Colonic mucosa (tissue), 4 donors: ENCODE measurements around the gene ENTPD8. TPM values are rescaled to one million over a fixed set of nuclear protein-coding genes. Genes with fewer than 3 reads are reported as not detected.
A peak's percentile ranks its signal among the peaks of the same experiment; 100 is the strongest.

Source experiments
- DNase-seq: peaks from one replicate; pipeline ENCODE4 v3.0.0-alpha.2; 2020
- H3K27ac ChIP-seq: fragments of 200-600 bp; one replicate; pipeline ENCODE4 v1.8.0; 2021
- H3K27me3 ChIP-seq: fragments of 200-600 bp; one replicate; pipeline ENCODE4 v1.8.0; 2021
- H3K36me3 ChIP-seq: fragments of 200-600 bp; one replicate; pipeline ENCODE4 v1.8.0; 2021
- H3K4me1 ChIP-seq: fragments of 200-600 bp; one replicate; pipeline ENCODE4 v1.8.0; 2021; ENCODE audit warnings: mild to moderate bottlenecking
- H3K4me3 ChIP-seq: fragments of 200-600 bp; one replicate; pipeline ENCODE4 v1.8.0; 2021
- H3K9ac ChIP-seq, 2 donors: one replicate each; pipeline ENCODE4 v1.7.0; 2013; ENCODE audit warnings: control low read depth in 2 of 2, low read depth in 2 of 2, low read length in 2 of 2
- H3K9me3 ChIP-seq: fragments of 200-600 bp; one replicate; pipeline ENCODE4 v1.8.0; 2021
- intact Hi-C: fragments of 100-400 bp; cut with DNase I; formaldehyde crosslinking; loops from one replicate; pipeline ENCODE4 v1.14.1; 2022
- total RNA-seq, 2 donors: library from RNA; stranded (reverse); fragmentation: NEBNext Ultra II Directional in 1 of 2; extraction: Animal tissue kit (Norgen Biotek cat#: 25700) in 1 of 2; gene quantifications; one replicate each; pipeline ENCODE4 v1.2.1, GENCODE V29; 2021
- TF ChIP-seq, protein P1 (sequence below): fragments of 200-600 bp; IDR thresholded peaks from one replicate; pipeline ENCODE4 v1.8.0; 2022; ENCODE audit warnings: antibody characterized with exemption, mild to moderate bottlenecking
- donor health status: healthy.
- donor health status: DM: no; HTN: no; CAD: no.
- donor health status: DM: no; HTN: no; CAD: no.

Gene ENTPD8
- total RNA-seq, 2 donors from 2014 or later, result 48.3 to 72.0 TPM

DNA sequence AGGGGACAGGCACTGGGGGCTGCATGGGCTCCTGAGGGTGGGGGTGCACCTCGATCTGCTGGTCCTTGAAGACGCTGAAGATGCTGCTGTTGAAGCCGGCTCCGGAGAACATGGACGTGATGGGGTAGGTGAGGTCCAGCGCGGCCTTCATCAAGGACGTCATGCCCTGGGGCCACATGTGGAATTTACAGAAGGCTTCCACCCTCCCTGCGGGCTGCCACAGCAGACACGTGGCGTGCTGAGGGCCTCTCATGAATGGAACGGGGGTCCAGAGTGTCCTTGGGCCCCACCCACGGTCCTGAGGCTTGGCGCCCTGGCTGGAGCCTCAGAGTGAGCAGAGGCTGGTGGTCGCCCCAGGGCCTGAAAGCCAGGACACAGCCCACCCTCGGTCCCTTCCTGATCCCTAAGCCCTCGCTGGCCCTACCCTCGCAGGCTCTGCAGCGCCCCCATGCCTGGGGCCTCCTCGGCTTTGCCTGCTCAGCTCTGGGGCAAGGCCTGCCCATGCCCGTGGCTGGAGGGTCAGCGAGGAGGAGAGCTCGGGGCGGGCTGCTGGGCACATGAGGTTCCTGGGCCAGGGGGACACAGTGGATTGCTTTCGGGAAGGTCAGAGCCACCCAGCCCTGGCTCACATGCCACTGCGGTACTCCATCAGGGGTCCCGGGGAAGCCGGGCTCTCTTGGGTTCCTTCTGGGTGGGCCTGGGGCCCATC, 23.3 kb upstream of the ENTPD8 start:
- no peak for DNase-seq
- Histone ChIP-seq H3K9me3 (no peaks in the 10 kb centered on the region), H3K4me3 (no peak overlapping the region), H3K27me3 (no peaks in the 10 kb centered on the region), H3K4me1 (no peaks in the 10 kb centered on the region), H3K9ac (no peak overlapping the region), H3K36me3 (no peaks in the 10 kb centered on the region), H3K27ac (no peak overlapping the region)
- intact Hi-C loops, result no loop called here
- TF ChIP-seq, protein P1, sequence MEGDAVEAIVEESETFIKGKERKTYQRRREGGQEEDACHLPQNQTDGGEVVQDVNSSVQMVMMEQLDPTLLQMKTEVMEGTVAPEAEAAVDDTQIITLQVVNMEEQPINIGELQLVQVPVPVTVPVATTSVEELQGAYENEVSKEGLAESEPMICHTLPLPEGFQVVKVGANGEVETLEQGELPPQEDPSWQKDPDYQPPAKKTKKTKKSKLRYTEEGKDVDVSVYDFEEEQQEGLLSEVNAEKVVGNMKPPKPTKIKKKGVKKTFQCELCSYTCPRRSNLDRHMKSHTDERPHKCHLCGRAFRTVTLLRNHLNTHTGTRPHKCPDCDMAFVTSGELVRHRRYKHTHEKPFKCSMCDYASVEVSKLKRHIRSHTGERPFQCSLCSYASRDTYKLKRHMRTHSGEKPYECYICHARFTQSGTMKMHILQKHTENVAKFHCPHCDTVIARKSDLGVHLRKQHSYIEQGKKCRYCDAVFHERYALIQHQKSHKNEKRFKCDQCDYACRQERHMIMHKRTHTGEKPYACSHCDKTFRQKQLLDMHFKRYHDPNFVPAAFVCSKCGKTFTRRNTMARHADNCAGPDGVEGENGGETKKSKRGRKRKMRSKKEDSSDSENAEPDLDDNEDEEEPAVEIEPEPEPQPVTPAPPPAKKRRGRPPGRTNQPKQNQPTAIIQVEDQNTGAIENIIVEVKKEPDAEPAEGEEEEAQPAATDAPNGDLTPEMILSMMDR, result no peak

DNA sequence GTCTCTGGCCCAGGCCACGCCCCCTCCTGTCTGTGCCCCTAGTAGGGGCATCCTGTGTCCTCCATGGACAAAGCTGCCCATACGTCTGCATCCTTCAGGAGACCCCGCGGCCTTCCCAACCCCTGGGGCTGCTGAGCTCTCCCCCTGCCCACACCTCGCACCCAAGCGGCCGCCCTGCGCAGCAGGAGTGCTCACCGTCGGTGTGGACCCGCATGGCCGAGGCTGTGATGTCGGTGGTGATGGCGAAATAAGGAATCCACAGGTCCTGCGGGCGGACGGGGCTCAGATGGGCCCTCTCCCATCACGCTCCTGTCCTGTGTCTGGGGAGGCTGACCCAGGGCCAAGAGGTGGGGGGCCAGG, 22.8 kb upstream of the ENTPD8 start:
- DNase-seq, result no peak
- Histone ChIP-seq H3K4me3 (no peak overlapping the region), H3K4me1 (no peaks in the 10 kb centered on the region), H3K27me3 (no peaks in the 10 kb centered on the region), H3K9ac (no peak overlapping the region), H3K9me3 (no peaks in the 10 kb centered on the region), H3K36me3 (no peaks in the 10 kb centered on the region), H3K27ac (no peak overlapping the region)
- intact Hi-C loops, result no loop called here
- TF ChIP-seq, protein P1, result no peak

DNA sequence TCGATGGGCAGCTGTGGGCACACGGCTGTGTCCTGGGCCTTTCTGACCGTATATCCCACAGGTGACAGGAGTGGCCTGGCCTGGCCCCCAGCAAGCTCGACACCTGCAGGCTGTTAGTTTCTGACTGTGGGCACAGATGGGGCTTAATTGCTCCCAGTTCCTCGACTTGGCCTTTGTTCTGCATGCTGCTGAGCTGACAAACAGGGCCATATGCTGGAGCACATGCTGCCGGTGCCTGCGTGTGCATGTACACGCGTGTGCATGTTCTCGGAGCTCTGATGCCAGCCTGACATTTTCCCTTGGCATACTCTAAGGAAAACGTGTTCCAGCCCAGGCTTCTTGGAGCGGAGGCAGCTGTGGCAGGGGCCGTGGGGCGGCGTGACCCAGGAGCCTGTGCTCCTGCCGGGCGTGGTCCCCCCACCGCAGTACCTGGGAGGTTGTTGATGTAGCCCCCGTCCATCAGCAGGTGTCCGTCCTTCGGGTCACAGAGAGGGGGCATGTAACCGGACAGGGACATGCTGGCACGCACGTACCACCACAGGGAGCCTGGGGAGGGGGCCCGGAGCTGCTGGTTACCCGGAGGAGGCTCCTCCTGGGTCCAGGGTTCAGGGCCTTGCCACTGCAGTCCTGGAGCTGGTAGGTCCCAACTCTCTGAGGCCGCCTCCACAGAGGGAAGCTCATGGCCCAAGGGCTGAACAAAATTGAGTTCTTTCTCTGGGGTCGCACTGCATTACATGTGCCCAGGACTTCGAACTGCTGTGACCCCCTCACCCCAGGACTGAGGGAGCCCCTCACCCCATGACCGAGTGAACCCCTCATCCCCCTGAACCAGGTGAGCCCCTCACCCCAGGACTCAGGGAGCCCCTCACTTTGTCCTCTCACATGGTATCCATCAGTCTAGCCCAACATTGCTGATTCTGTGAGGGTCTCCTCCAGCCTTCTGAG, 22.1 kb upstream of the ENTPD8 start:
- DNase-seq, result no peak
- no peak overlapping the region for H3K9ac ChIP-seq

DNA sequence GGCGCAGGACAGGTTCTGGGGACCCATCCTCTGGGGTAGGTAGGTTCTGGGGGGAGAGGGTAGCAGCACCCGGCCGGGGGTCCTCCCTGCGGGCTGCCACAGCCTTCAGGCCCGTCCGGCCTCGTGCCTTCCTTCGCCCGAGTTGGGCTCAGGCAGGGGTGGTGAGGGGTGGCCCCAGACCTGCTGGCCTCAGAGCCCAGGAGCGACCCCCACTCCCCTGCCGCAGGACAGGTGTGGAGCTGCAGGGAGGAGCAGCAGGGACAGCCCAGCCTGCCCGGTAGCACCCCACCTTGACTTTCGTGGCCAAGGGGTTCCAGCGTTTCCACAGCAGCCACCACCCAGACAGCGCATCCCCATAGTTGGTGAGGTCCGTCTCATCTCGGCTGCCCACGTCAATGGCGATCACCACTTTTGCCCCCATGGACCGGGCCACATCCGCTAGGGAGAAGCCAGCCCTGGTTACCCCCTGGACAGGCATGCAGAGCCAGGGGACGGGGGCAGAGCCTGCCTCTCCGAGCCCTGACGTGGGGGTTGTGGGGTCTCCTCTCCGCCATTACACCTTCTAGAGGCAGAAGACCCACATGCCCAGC, 21.3 kb upstream of the ENTPD8 start:
- peak overlapping the region in 1 of 2 donors; percentile 24 for H3K9ac ChIP-seq
- H3K27ac ChIP-seq, result no peak overlapping the region
- no peak for DNase-seq
- H3K4me1 ChIP-seq, result peaks cover 6% of the 10 kb centered on the region
- no peak overlapping the region for H3K4me3 ChIP-seq
- no peaks in the 10 kb centered on the region for H3K36me3 ChIP-seq
- H3K27me3 ChIP-seq, result no peaks in the 10 kb centered on the region
- no peaks in the 10 kb centered on the region for H3K9me3 ChIP-seq
- intact Hi-C loops, result no loop called here
- TF ChIP-seq, protein P1, result no peak

More for the DNA sequence above, 22.1 kb upstream of the ENTPD8 start:
- intact Hi-C loops, result no loop called here
- no peaks in the 10 kb centered on the region for H3K36me3 ChIP-seq
- TF ChIP-seq, protein P1, result no peak
- H3K4me3 ChIP-seq, result no peak overlapping the region
- H3K9me3 ChIP-seq, result no peaks in the 10 kb centered on the region
- no peak overlapping the region for H3K27ac ChIP-seq
- peaks cover 4% of the 10 kb centered on the region for H3K4me1 ChIP-seq
- no peaks in the 10 kb centered on the region for H3K27me3 ChIP-seq

DNA sequence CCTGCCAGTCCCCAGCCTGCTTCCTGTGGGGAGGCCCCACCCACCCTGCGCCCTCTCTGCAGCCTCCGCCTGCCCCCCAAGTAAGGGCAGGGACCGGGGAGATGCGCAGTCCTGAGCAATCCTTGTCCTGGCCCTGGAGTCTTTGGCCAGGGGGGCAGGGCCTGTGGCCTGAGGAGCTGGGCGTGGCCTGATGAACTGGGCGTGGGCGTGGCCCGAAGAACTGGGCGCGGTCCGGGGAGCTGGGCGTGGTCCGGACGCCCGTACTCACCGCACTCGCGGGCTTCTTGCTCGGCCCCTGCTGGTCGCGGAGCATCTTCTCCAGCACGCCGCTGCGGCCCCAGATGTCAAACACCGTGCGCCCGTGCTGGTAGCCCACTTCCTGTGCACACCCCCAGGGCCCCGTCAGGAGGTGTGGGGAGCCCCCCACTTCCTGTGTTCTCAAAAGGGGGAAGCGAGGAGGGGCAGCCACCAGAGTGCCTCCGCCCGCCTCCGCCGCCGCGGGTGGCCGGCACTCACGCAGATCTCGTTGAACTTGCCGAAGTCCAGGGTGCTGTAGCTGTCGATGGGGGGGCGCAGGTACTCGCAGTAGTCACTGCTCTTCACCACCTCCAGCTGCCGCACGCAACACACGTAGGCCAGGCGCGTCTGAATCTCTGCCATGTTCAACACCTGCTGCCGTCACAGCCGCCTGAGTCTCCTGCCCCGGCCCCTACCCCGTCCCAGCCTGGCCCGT, 20.7 kb upstream of the ENTPD8 start:
- Histone ChIP-seq H3K9ac (peak overlapping the region in 1 of 2 donors; percentile 24), H3K9me3 (no peaks in the 10 kb centered on the region), H3K4me3 (no peak overlapping the region), H3K27ac (no peak overlapping the region), H3K36me3 (no peaks in the 10 kb centered on the region), H3K27me3 (no peaks in the 10 kb centered on the region), H3K4me1 (peaks cover 6% of the 10 kb centered on the region)
- intact Hi-C loops, result no loop called here
- TF ChIP-seq, protein P1, result no peak
- no peak for DNase-seq
